Upper lobe of left lung (tissue), 6 donors: Measurements from ENCODE around the gene VRTN. TPM values are rescaled to one million over a fixed set of nuclear protein-coding genes. Genes with fewer than 3 reads are reported as not detected.
A peak's percentile ranks its signal among the peaks of the same experiment; 100 is the strongest.

Source experiments
- ATAC-seq, 2 donors: fragments of 200-7000 bp; cut with Tn5 transposase; one replicate each; pipeline ENCODE4 v1.9.1; 2022; ENCODE audit warnings: mild to moderate bottlenecking in 2 of 2, moderate library complexity in 2 of 2; ENCODE audit not compliant: low FRiP score in 2 of 2
- DNase-seq, 2 donors: peaks; one replicate each; pipeline ENCODE4 v3.0.0-alpha.2; 2019 to 2020
- H3K27ac ChIP-seq, 4 donors: fragments of 200-600 bp; sonication (generic); one replicate each; pipeline ENCODE4 v1.5.1; 2016 to 2019
- H3K27me3 ChIP-seq, 4 donors: fragments of 200-600 bp; sonication (generic); one replicate each; pipeline ENCODE4 v1.5.1; 2017 to 2019
- H3K36me3 ChIP-seq, 4 donors: fragments of 200-600 bp; sonication (generic); one replicate each; pipeline ENCODE4 v1.5.1; 2016 to 2019
- H3K4me1 ChIP-seq, 4 donors: fragments of 200-600 bp; sonication (generic); one replicate each; pipeline ENCODE4 v1.5.1; 2018 to 2019
- H3K4me3 ChIP-seq, 4 donors: fragments of 200-600 bp; sonication (generic); one replicate each; pipeline ENCODE4 v1.5.1; 2017 to 2019; ENCODE audit warnings: mild to moderate bottlenecking in 2 of 4, moderate library complexity in 1 of 4
- H3K9me3 ChIP-seq, 4 donors: fragments of 200-600 bp; sonication (generic); one replicate each; pipeline ENCODE4 v1.5.1; 2018 to 2019
- CTCF ChIP-seq, 6 experiments: fragments of 450-650 bp in 4 of 6; fragments of 200-600 bp in 2 of 6; sonication (generic) in 2 of 6; IDR thresholded peaks; one replicate each; pipeline ENCODE4 v1.5.1; 2016 to 2019; ENCODE audit warnings: antibody characterized with exemption in 6 of 6
- EP300 ChIP-seq, 4 donors: sonication (generic); formaldehyde crosslinking; IDR thresholded peaks; one replicate each; pipeline ENCODE4 v1.5.1; 2017; ENCODE audit warnings: antibody characterized with exemption in 4 of 4, control low read depth in 2 of 4
- POLR2A ChIP-seq, 4 donors: fragments of 450-650 bp; IDR thresholded peaks; one replicate each; pipeline ENCODE4 v1.5.1; 2016 to 2017; ENCODE audit warnings: antibody characterized with exemption in 4 of 4, mild to moderate bottlenecking in 2 of 4
- POLR2AphosphoS5 ChIP-seq, 2 donors: sonication (generic); formaldehyde crosslinking; IDR thresholded peaks; one replicate each; pipeline ENCODE4 v1.5.1; 2017; ENCODE audit warnings: antibody characterized with exemption in 2 of 2
- WGBS, 2 donors: methylation state at CpG; one replicate each; pipeline ENCODE4 v1.1.5; 2017 to 2018; 5-methylcytosine and 5-hydroxymethylcytosine counted together
- total RNA-seq, 6 donors: library from RNA; depleted of rRNA in 4 of 6; stranded (reverse); fragments of >200 nt in 4 of 6; gene quantifications; one replicate each; pipeline versions ENCODE4 v1.1.0 to v1.2.1, GENCODE V29; 2016 to 2021
- donor health status: DM: no; HTN: no; CAD: no; lungs with moderate emphysema.
- donor health status: DM: no; HTN: yes; CAD: no; lungs with severe emphysema.

Gene VRTN
- total RNA-seq, 6 donors from 2014 or later = 0.09 to 0.10 TPM; not detected in 4

GRCh38 chr14:74394549-74394948 lies 46.3 kb downstream of the VRTN start:
- H3K9me3 ChIP-seq = no peaks in the 10 kb centered on the region
- WGBS, 2 donors = 49 to 56% methylated on average over 2 of the region's 2 CpGs
- H3K4me1 ChIP-seq = no peaks in the 10 kb centered on the region
- DNase-seq = no peak
- no peak overlapping the region for H3K4me3 ChIP-seq
- TF ChIP-seq CTCF (IDR thresholded peaks at IDR 0.05) (no peak), EP300 (IDR thresholded peaks at IDR 0.05) (no peak), POLR2A (IDR thresholded peaks at IDR 0.05) (no peak), POLR2AphosphoS5 (IDR thresholded peaks at IDR 0.05) (no peak)
- H3K27me3 ChIP-seq = no peaks in the 10 kb centered on the region
- H3K36me3 ChIP-seq = no peaks in the 10 kb centered on the region
- H3K27ac ChIP-seq = no peak overlapping the region
- no peak for ATAC-seq

- H3K4me1 ChIP-seq = no peaks in the 10 kb centered on the region
- no peak overlapping the region for H3K4me3 ChIP-seq
- no peaks in the 10 kb centered on the region for H3K36me3 ChIP-seq
- ATAC-seq (peak in 1 of 2 donors; percentile 59), DNase-seq (no peak)
- no peak overlapping the region for H3K27ac ChIP-seq
- 57 to 69% methylated on average over 4 of the region's 4 CpGs for WGBS, 2 donors
- no peak for TF ChIP-seq POLR2AphosphoS5 (IDR thresholded peaks at IDR 0.05)
- no peak for TF ChIP-seq POLR2A (IDR thresholded peaks at IDR 0.05)
- no peak for TF ChIP-seq CTCF (IDR thresholded peaks at IDR 0.05)
- no peak for TF ChIP-seq EP300 (IDR thresholded peaks at IDR 0.05)
- no peaks in the 10 kb centered on the region for H3K9me3 ChIP-seq
- no peaks in the 10 kb centered on the region for H3K27me3 ChIP-seq
Measured at GRCh38 chr14:74395094-74395493, 46.8 kb downstream of the VRTN start.

- Histone ChIP-seq H3K4me3 (no peak overlapping the region), H3K36me3 (no peaks in the 10 kb centered on the region), H3K4me1 (peaks cover 18 to 23% (median 20%) of the 10 kb centered on the region in 4 donors), H3K9me3 (no peaks in the 10 kb centered on the region), H3K27me3 (no peaks in the 10 kb centered on the region), H3K27ac (no peak overlapping the region)
- ATAC-seq = no peak
- TF ChIP-seq POLR2A (IDR thresholded peaks at IDR 0.05) (no peak), POLR2AphosphoS5 (IDR thresholded peaks at IDR 0.05) (no peak), EP300 (IDR thresholded peaks at IDR 0.05) (no peak), CTCF (IDR thresholded peaks at IDR 0.05) (no peak)
- DNase-seq = no peak
- WGBS, 2 donors = 55 to 61% methylated on average over 13 of the region's 13 CpGs
Measured at GRCh38 chr14:74400031-74400685, 51.9 kb downstream of the VRTN start.

- peak overlapping the region in 1 of 4 donors; percentile 55 for H3K27ac ChIP-seq
- H3K27me3 ChIP-seq = no peaks in the 10 kb centered on the region
- H3K9me3 ChIP-seq = no peaks in the 10 kb centered on the region
- 42 to 43% methylated on average over 6 to 8 of the region's 8 CpGs for WGBS, 2 donors
- peaks cover 18 to 23% (median 20%) of the 10 kb centered on the region in 4 donors for H3K4me1 ChIP-seq
- H3K4me3 ChIP-seq = peak overlapping the region in 2 of 4 donors; percentile 19 to 20
- H3K36me3 ChIP-seq = no peaks in the 10 kb centered on the region
- DNase-seq (no peak), ATAC-seq (no peak)
- TF ChIP-seq POLR2AphosphoS5 (IDR thresholded peaks at IDR 0.05) = no peak
- no peak for TF ChIP-seq EP300 (IDR thresholded peaks at IDR 0.05)
- no peak for TF ChIP-seq POLR2A (IDR thresholded peaks at IDR 0.05)
- no peak for TF ChIP-seq CTCF (IDR thresholded peaks at IDR 0.05)
Measured at GRCh38 chr14:74400919-74401503, 52.7 kb downstream of the VRTN start.
